ENCODE results near the gene ONECUT2.

ONECUT2 gene

DNA sequence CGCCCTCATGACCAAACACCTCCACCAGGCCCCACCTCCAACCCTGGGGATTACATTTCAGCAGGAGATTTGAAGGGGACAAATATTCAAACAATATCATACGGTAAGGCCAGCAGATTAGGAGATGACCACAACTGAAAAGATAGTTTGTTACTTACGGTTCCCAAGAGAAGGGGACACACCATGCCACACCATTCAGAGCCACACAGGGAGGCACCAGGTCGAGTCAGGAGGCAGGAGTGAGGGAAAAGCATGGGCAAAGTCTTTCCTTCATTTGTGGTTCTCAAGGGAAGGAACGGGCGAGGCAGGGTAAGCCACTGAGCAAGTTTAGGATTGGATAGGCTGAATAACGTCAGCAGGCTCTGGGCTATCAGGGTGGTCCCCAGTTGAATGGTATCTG lies 94.0 kb downstream of the ONECUT2 start:
- DNase-seq (ENCODE audit: low spot score), result no peak

DNA sequence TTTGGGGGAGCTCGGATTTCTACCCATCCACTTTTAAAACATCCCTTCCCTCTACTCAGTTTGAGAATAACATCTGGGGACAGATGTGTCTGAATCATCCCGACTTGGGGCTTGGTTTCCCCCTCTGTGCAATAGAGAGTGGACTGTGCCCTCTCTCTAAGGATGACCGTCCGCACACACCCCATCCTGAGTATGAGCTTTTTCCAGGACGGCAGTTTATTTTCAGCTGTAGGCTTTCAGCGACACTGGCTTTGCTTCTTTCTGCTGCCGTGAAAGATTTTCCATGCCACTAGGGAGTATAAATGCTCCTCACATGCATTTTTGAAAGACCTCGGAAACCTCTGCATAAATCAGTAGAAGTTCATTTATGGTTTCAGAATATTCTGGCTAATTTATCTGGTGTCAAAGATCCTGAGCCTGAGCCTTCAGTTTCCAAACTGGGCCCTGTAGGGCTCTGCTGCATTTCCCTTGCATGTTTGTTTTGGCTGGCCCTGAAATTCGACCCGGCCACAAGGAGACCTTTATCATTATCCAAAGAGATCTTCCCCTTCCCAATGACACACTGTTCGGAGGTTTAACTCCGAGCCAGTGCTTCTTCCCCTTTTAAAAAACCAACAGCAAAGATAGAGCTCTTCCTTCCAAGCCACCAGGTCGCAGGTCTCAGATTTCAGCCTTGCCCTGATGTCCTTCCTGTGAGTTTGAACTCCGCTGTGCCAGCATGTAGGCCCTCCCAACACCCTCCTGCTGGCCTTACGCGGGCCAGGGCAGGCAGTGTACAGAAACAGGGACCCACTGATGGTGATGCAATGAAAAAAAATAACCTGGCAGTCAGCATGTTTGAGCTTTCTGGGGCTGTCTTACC lies 98.1 kb downstream of the ONECUT2 start:
- DNase-seq (ENCODE audit: low spot score), result no peak

DNA sequence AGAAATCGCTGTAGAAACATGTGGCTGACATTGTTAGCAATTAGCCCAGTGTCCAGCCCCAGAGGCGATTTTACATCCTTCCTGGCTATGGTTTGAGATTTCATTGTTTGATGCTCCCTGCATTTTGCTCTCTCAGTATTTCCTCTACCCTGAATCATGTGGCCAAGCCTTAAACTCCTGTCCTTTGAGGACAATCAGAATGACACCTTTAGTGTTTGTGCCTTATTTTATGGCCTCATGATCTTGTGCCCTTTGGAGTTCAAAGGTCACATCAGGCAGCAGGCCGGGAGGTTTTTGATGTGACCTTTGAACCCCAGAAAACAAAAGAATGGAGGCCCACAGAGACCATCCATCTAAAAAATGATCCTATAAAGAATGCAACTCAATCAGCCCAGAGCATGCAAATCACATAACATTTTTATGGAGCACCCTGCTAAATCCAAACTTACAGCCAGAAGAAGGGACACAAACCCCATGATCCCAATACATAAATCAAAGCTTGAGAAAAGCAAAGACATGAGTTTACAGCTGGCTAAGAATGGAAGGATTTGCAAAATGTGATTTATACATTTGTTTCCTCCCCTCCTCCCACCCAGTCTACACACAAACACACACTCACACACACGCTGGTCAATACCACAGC lies 98.8 kb downstream of the ONECUT2 start:
- no peak for DNase-seq (ENCODE audit: low spot score)

DNA sequence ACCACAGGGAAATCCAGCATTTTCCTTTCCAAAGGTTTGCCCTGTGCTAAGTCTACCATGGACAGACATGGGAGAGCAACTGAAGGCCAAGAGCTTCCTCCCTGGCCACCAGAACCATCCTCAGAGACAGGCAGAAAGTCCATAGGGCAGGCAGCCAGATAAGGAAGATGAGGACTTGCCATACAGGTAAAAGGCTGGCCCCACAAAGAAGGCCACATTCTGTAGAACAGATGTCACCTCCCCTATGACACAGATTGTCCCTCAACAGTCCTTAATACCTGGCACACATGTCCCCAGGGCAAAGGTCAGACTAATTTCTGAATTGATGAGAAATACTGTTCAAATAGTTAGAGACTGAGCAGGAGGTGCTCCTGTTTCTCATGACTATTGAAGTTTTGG lies 99.3 kb downstream of the ONECUT2 start:
- DNase-seq (ENCODE audit: low spot score), result no peak

DNA sequence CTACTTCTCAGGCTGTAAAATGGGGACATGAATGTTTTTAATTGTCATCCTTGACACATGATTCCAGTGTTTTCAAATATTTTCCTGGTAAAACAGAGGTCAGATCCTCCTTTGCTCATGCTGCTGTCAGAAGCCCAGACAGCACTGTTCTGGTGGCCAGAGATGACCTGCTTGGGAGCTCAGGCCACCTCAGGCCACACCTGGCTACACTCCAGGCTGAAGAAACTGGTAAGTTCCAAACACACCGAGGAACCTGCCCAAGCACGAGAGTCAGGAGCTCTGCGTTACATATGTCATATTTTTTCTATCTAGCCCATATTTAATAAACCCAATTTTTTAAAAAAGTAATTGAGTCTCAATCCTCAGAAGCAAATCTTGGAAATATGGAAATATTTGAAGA lies 103.4 kb downstream of the ONECUT2 start:
- no peak for DNase-seq (ENCODE audit: low spot score)

DNA sequence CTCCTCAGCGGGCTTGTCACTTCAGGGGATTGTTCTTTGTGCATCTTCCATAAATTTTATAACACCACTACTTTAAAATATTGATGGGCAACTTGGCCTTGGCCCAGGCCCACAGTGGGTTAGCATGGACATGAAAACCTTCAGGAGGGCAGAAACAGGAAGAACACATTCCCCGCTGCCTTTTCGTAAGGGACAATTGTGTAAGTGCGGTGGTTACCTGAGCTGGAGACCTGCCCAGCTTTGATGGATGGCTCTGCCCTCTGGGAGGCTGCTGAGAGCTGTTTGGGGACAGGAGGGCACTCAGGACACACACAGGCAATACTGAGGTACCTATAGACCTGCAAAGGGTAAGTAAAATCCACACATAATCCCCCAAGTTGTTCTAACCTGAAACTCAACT lies 104.5 kb downstream of the ONECUT2 start:
- no peak for DNase-seq (ENCODE audit: low spot score)

Measured in CD4-positive, alpha-beta T cell treated with Interleukin-15 for 4 hours (primary cell).